Stomach (tissue), 9 donors: ENCODE data around the gene FNDC10. TPM values are rescaled to one million over a fixed set of nuclear protein-coding genes. Genes with fewer than 3 reads are reported as not detected.
A peak's percentile ranks its signal among the peaks of the same experiment; 100 is the strongest.

Experiments used
- DNase-seq, 2 donors: peaks; one replicate each; pipeline versions ENCODE4 v3.0.0 to v3.0.0-alpha.2; 2013 to 2019
- H3K27ac ChIP-seq, 5 donors: fragments of 200-600 bp in 4 of 5; sonication (generic) in 4 of 5; one replicate each; pipeline ENCODE4 v1.5.1; 2013 to 2019; ENCODE audit warnings: mild to moderate bottlenecking in 1 of 5, moderate library complexity in 1 of 5
- H3K27me3 ChIP-seq, 3 donors: fragments of 200-600 bp; sonication (generic); one replicate each; pipeline ENCODE4 v1.5.1; 2017 to 2019; ENCODE audit warnings: mixed run types in 1 of 3
- H3K36me3 ChIP-seq, 4 donors: fragments of 200-600 bp; sonication (generic); 1 replicate in 3 of 4; 2 replicates in 1 of 4; pipeline ENCODE4 v1.5.1; 2016 to 2019
- H3K4me1 ChIP-seq, 4 donors: fragments of 200-600 bp; sonication (generic); one replicate each; pipeline ENCODE4 v1.5.1; 2016 to 2019
- H3K4me3 ChIP-seq, 4 donors: fragments of 200-600 bp; sonication (generic) in 3 of 4; one replicate each; pipeline ENCODE4 v1.5.1; 2016 to 2019; ENCODE audit warnings: mild to moderate bottlenecking in 1 of 4
- H3K9me3 ChIP-seq, 4 donors: fragments of 200-600 bp; sonication (generic); one replicate each; pipeline ENCODE4 v1.5.1; 2016 to 2019
- EP300 ChIP-seq: sonication (generic); formaldehyde crosslinking; IDR thresholded peaks from one replicate; pipeline ENCODE4 v1.6.1; 2017; ENCODE audit warnings: antibody characterized with exemption
- POLR2A ChIP-seq, 4 donors: fragments of 450-650 bp; IDR thresholded peaks; one replicate each; pipeline ENCODE4 v1.6.1; 2016; ENCODE audit warnings: antibody characterized with exemption in 4 of 4, control low read depth in 2 of 4, mild to moderate bottlenecking in 1 of 4, moderate library complexity in 1 of 4
- POLR2AphosphoS5 ChIP-seq, 3 donors: sonication (generic); formaldehyde crosslinking; IDR thresholded peaks; one replicate each; pipeline ENCODE4 v1.6.1; 2016; ENCODE audit warnings: antibody characterized with exemption in 3 of 3
- WGBS, 5 donors: extraction: QIAGEN DNeasy Blood & Tissue Kit in 3 of 5; methylation state at CpG; one replicate each; pipeline versions ENCODE4 v1.1.5 to v1.1.7; 2013 to 2018; 5-methylcytosine and 5-hydroxymethylcytosine counted together
- intact Hi-C: fragments of 100-400 bp; cut with DNase I; formaldehyde crosslinking; loops from one replicate; pipeline ENCODE4 v1.15.1; 2023; ENCODE audit warnings: low total_unique reads
- polyA plus RNA-seq, 3 donors: library from polyadenylated mRNA; stranded (reverse); fragments of 200-250 nt; gene quantifications; one replicate each; pipeline ENCODE4 v1.2.3, GENCODE V29; 2013
- total RNA-seq, 5 donors: library from RNA; depleted of rRNA; stranded (reverse); fragments of >200 nt; gene quantifications; one replicate each; pipeline versions ENCODE4 v1.1.0 to v1.2.3, GENCODE V29; 2014 to 2016
- TF ChIP-seq, protein P1 (sequence below), 7 experiments: fragments of 450-650 bp in 4 of 7; fragments of 200-600 bp in 3 of 7; sonication (generic) in 3 of 7; IDR thresholded peaks; one replicate each; pipeline ENCODE4 v1.5.1; 2016 to 2019; ENCODE audit warnings: antibody characterized with exemption in 7 of 7, control low read depth in 2 of 7, mild to moderate bottlenecking in 1 of 7
- donor health status: healthy with polysubstance abuse.
- donor health status: Bipolar disorder and iron deficiency.
- donor health status: healthy.

FNDC10 gene
- total and polyA plus RNA-seq, 8 donors: 0.29 to 20.0 (median 4.0) TPM; not detected in 3

DNA sequence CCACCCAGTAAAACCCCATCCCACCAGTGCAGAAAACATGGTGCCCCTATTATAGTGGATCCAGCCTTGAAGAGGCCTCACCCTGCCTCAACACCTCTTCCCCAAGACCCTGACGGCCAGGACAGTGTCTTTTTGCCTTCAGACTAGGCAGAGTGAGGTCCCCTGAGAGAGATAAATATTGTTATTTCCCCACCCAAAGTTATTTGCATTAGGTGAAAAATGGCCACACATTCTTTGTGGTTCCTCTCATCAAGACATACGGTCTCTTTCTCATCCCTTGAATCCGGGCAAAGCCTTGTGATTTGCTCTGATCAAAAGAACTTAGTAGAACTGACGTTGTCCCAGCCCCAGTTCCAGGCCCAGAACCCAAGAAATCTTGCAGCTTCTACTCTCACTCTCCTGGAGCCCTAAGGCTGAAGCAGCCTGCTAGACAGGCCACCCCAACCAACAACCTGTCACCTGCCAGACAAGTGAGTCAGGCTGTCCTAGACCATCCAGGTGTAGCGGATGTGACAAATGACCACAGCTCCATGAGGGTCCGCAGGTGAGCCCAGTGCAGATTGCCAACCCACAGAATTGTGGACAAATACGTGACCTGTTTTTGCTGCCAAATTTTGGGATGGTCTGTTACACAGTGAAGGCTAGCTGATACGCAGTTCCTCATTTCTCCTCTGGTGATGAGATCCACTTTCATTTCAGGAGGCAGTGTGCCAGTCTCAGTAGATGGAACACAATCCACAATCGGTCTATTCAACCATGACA is 17.2 kb downstream of the FNDC10 start:
- intact Hi-C loops: no loop called here

GRCh38 chr1:1578371-1578940 is 21.5 kb downstream of the FNDC10 start:
- Histone ChIP-seq H3K4me1 (peaks cover 2 to 15% (median 13%) of the 10 kb centered on the region in 4 donors), H3K27me3 (peaks cover 0 to 20% (median 0%) of the 10 kb centered on the region in 3 donors), H3K27ac (no peak overlapping the region), H3K9me3 (no peaks in the 10 kb centered on the region), H3K4me3 (no peak overlapping the region), H3K36me3 (no peaks in the 10 kb centered on the region)
- WGBS, 5 donors: 72 to 86% (median 84%) methylated on average over 5 to 13 of the region's 13 CpGs
- TF ChIP-seq POLR2A (IDR thresholded peaks at IDR 0.05): no peak
- TF ChIP-seq EP300: no peak
- no peak for TF ChIP-seq POLR2AphosphoS5 (IDR thresholded peaks at IDR 0.05)
- TF ChIP-seq, protein P1, sequence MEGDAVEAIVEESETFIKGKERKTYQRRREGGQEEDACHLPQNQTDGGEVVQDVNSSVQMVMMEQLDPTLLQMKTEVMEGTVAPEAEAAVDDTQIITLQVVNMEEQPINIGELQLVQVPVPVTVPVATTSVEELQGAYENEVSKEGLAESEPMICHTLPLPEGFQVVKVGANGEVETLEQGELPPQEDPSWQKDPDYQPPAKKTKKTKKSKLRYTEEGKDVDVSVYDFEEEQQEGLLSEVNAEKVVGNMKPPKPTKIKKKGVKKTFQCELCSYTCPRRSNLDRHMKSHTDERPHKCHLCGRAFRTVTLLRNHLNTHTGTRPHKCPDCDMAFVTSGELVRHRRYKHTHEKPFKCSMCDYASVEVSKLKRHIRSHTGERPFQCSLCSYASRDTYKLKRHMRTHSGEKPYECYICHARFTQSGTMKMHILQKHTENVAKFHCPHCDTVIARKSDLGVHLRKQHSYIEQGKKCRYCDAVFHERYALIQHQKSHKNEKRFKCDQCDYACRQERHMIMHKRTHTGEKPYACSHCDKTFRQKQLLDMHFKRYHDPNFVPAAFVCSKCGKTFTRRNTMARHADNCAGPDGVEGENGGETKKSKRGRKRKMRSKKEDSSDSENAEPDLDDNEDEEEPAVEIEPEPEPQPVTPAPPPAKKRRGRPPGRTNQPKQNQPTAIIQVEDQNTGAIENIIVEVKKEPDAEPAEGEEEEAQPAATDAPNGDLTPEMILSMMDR (IDR thresholded peaks at IDR 0.05): no peak
- DNase-seq: no peak
- intact Hi-C loops: no loop called here

More for the DNA sequence above, 17.2 kb downstream of the FNDC10 start:
- WGBS, 5 donors: 68 to 74% (median 72%) methylated on average over 7 to 9 of the region's 9 CpGs
- DNase-seq: no peak
- H3K4me1 ChIP-seq: no peaks in the 10 kb centered on the region
- H3K4me3 ChIP-seq: no peak overlapping the region
- H3K27me3 ChIP-seq: peaks cover 0 to 55% (median 8%) of the 10 kb centered on the region in 3 donors
- no peaks in the 10 kb centered on the region for H3K9me3 ChIP-seq
- no peaks in the 10 kb centered on the region for H3K36me3 ChIP-seq
- no peak overlapping the region for H3K27ac ChIP-seq
- no peak for TF ChIP-seq POLR2AphosphoS5 (IDR thresholded peaks at IDR 0.05)
- no peak for TF ChIP-seq POLR2A (IDR thresholded peaks at IDR 0.05)
- TF ChIP-seq EP300: no peak
- TF ChIP-seq, protein P1 (IDR thresholded peaks at IDR 0.05): no peak

- Histone ChIP-seq H3K4me1 (peaks cover 12 to 24% (median 22%) of the 10 kb centered on the region in 4 donors), H3K27me3 (peaks cover 0 to 14% (median 0%) of the 10 kb centered on the region in 3 donors), H3K9me3 (no peaks in the 10 kb centered on the region), H3K36me3 (peaks cover 0 to 6% (median 1%) of the 10 kb centered on the region in 4 donors), H3K27ac (no peak overlapping the region), H3K4me3 (no peak overlapping the region)
- intact Hi-C loops: no loop called here
- 32 to 41% (median 36%) methylated on average over 6 to 10 of the region's 10 CpGs for WGBS, 5 donors
- TF ChIP-seq, protein P1 (IDR thresholded peaks at IDR 0.05): no peak
- TF ChIP-seq POLR2A (IDR thresholded peaks at IDR 0.05) (no peak), EP300 (no peak), POLR2AphosphoS5 (IDR thresholded peaks at IDR 0.05) (no peak)
- no peak for DNase-seq
Measured at GRCh38 chr1:1577367-1578011, 22.4 kb downstream of the FNDC10 start.

- peak within 1 kb of the TSS; percentile 95 to 100 (median 98) for H3K4me3 ChIP-seq
- intact Hi-C loops: no loop called here
- peaks cover 16 to 50% (median 42%) of the 10 kb centered on the region in 4 donors for H3K4me1 ChIP-seq
- DNase-seq: peak; percentile 95 to 98
- peaks cover 0 to 31% (median 18%) of the 10 kb centered on the region in 4 donors for H3K36me3 ChIP-seq
- WGBS, 5 donors: 0 to 1% (median 1%) methylated on average over 23 to 87 of the region's 87 CpGs
- peak within 1 kb of the TSS; percentile 98 to 100 (median 99) for H3K27ac ChIP-seq
- no peaks in the 10 kb centered on the region for H3K27me3 ChIP-seq
- TF ChIP-seq EP300 (peak; percentile 19), POLR2A (IDR thresholded peaks at IDR 0.05) (peak in 2 of 4 donors; percentile 92 to 96), POLR2AphosphoS5 (IDR thresholded peaks at IDR 0.05) (peak; percentile 99)
- TF ChIP-seq, protein P1 (IDR thresholded peaks at IDR 0.05): no peak
- no peaks in the 10 kb centered on the region for H3K9me3 ChIP-seq
Measured at GRCh38 chr1:1574721-1575537, 25.0 kb downstream of the FNDC10 start, which contains the start of gene SSU72. TSS of gene SSU72 (minus strand) at chr1:1574863. CDS start at chr1:1574557, 306 bp downstream.
